NCI-H2107 treated with DMSO at 0.1 percent for 48 hours (cell line): ENCODE measurements around the gene HNRNPUL2.
A peak's percentile ranks its signal among the peaks of the same experiment; 100 is the strongest.
"Not testable (repeated sequence)": the region's sequence is repeated elsewhere in the genome, so short reads cannot be mapped to it uniquely, and the experiment has no call there.

Experiments used
- DNase-seq: peaks from one replicate; lab custom pipeline; 2025; ENCODE audit not compliant: unreplicated experiment; lab: John Stamatoyannopoulos, UW

HNRNPUL2 gene

DNA sequence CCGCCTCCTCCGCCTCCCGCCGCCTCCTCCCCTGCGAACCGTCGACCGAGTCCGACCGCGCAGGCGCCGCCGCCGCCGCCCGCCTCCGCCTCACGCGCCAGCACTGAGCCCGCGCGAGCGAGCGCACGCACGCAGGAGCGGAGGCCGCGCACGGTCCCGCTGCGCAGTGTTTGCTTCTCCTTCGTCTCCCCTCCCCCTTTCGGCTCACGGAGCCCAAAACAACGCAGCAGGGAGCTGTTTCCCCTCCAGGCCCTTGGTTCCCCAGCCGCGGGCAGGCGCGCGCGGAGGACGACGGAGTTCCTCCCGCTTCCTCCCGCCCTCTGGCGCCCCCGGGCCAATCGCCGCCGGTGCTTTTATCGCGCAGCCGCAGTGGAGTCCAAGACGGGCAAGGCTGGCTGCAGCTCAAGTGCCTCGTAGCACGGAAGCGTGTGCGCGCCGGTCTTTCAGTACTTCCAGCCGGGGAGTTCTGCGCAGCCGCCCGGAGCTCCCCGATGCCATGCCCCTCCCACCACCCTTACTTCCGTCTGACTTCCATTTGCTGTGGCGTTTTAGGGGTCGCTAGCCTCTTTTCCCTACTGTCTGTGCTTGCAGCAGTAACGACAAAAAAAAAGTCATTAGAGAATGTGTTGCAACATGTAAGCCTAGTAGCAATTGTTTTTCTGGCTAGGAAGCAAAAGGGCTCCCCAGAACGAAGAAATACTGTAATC, at the start of gene HNRNPUL2:
Gene HNRNPUL2, minus strand, starts transcription at position 293 of the 707 bp plus-strand sequence. CDS start 301 bp downstream, outside the sequence.
- peak; percentile 96 for DNase-seq

DNA sequence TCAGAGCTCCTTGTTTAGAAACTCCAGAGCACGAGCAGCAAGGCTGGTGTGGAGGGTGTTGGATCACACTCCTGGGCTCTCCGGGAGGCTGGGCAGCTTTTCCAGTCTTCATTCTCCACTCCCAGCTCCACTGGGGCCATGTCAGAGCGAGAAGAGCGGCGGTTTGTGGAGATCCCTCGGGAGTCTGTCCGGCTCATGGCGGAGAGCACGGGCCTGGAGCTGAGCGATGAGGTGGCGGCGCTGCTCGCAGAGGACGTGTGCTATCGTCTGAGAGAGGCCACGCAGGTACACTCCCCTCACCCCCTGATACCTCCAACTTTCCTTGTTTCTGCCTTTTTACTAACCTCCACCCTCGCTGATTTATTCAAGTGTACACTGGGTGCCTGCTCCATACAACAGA, 48.4 kb upstream of the HNRNPUL2 start:
- no peak for DNase-seq

DNA sequence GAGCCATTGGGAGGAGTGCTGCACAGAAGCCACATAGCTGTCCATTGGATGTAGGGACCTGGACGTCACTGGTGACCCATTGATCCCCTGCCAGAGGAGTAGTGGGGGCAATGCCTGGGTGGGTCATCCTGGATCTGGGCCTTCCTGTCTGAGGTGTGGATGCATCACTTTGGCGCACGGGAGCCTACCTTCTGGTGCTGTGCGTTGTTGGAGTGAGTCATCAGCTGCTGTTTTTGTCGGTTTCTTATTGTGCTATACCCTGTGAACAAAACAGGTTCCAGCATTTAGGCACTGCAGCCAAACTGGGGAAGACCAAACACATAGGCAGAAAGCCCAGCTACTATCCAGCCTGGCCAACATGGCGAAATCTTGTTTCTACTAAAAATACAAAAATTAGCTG, 47.1 kb upstream of the HNRNPUL2 start:
- DNase-seq: no peak

GRCh38 chr11:62771144-62772021, 44.1 kb upstream of the HNRNPUL2 start, which contains the start of gene TAF6L:
TSS of gene TAF6L (plus strand) at chr11:62771396. CDS start at chr11:62775784, 4,388 bp downstream.
- peak; percentile 90 for DNase-seq

- DNase-seq: peak; percentile 67
These were observed 43.5 kb upstream of the HNRNPUL2 start for GRCh38 chr11:62770778-62771143.

DNA sequence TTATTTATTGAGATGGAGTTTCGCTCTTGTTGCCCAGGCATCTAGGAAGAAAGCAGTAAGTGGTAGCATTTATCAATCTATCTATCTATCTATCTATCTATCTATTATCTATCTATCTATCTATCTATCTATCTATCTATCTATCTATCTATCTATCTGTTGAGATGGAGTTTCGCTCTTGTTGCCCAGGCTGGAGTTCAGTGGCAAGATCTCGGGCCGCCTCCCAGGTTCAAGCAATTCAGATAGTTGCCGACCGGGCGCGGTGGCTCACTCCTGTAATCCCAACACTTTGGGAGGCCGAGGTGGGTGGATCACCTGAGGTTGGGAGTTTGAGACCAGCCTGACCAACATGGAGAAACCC, 33.6 kb upstream of the HNRNPUL2 start:
- DNase-seq: not testable (repeated sequence)

GRCh38 chr11:62757846-62758788, 30.9 kb upstream of the HNRNPUL2 start:
- no peak for DNase-seq

GRCh38 chr11:62755086-62755615, 27.9 kb upstream of the HNRNPUL2 start:
- no peak for DNase-seq

GRCh38 chr11:62753736-62754603, 26.7 kb upstream of the HNRNPUL2 start, which contains the start of gene ZBTB3:
TSS of gene ZBTB3 (minus strand) at chr11:62754160. CDS start at chr11:62753664, 496 bp downstream.
- peak; percentile 98 for DNase-seq

GRCh38 chr11:62752994-62753735, 25.9 kb upstream of the HNRNPUL2 start:
- no peak for DNase-seq

DNA sequence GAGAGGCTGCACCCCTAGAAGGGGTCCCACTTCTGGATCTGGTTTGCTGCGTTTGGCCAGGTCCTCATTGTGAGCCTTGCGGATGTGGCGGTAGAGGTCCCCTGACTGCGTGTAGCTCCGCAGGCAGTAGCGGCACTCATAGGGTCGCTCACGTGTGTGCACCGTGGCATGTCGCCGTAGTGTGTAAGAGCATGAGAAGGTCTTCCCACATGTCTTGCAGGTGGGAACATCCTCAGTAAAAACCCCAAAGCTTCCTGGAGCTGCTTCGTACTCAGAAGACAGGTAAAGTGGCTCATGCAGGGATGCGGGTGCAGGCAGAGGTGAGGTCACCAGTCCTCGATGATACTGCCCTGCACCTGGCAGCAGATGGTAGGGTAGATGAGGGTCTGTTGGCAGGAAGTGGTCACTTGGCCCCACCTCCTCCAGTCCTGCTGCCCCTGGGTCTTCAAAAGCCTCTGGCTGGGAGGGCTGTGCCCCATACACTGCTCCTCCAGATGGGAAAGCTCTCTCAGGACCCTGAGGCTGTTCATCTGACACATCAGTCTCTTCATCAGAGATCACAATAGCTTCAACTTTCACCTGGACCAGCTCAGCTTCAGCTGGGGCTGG, 25.0 kb upstream of the HNRNPUL2 start:
- no peak for DNase-seq

- DNase-seq: not testable (repeated sequence)
These were observed 22.7 kb upstream of the HNRNPUL2 start for GRCh38 chr11:62749931-62750330.

DNA sequence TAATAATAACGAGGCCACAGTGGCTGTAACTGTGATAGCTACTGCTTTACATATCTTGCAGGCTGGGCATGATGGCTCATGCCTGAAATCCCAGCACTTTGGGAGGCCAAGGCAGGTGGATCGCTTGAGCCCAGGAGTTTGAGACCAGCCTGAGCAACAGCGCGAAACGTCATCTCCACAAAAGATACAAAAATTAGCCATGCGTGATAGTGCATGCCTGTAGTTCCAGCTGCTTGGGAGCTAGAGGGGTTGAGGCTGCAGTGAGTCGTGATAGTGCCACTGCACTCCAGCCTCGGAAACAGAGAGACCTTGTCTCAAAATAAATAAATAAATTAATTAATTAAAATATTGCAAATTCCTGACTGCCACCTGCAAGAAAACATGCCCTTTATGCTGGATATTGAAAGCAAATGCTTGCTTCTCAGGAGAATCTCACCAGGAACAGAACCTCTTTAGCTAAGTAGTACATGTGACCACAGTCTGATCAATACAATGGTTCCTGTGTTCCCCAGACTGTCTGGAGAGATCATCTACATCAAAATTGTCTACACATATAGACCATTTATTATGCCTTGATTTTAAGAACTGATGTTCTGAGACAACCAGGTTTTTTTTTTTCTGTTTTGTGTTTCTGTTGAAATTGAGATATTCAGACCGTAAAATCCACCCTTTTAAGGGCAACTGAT, 20.4 kb upstream of the HNRNPUL2 start:
- no peak for DNase-seq

DNA sequence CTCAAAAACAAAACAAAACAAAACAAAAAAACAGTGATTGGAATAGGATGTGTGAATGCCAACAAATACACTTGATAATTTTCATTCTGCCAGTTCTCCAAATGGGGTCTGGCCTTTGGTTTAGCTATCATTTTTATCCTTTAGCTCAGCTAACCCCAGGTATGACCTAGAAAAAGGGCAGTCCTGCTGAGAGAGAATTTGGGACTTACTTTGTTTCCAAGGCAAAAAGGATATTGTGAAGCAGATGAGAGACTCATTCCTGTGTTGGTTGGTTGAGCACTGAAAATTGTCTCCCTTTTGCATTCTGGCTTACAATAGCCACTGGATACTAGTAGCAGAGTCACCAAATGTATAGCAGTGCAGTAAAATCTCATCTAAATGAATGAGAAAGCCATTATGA, 9.9 kb upstream of the HNRNPUL2 start:
- DNase-seq: no peak

GRCh38 chr11:62732830-62733229, 5.6 kb upstream of the HNRNPUL2 start:
- DNase-seq: no peak

- not testable (repeated sequence) for DNase-seq
These were observed 2.8 kb upstream of the HNRNPUL2 start for GRCh38 chr11:62730076-62730475.

DNA sequence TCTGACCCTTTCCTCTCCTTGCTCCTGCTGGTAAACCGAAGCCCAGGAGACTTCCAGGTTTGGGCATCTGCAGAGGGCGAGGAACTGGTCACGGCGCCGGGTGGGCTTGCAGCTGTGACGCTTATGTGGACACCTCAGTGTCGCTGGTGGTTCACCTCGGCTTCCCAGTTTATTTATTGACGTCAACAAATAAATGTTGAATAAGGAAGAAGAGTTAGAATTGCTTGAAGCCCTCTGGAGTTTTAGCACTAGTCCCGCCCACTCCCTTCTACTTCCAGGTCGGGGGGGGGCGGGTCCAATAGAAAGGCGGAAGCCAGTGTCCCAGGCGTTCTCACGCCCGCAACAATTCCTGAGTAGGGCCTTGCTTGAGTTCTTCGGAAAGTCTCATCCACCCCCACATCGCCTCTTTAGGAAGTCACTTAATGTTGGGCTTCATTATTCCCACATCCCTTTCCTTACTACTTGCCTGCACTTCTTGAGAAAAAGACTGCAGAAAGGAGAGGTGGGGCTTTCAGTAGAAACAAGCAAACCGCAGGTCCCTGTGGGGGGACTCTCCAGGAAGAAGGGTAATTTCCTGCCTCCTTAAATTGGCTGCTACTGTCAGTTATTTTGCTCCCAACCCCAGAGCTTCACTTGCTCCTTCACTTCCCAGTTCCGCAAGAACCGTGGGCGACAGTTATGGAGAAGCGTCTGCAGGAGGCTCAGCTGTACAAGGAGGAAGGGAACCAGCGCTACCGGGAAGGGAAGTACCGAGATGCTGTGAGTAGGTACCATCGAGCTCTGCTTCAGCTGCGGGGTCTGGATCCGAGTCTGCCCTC, 1.1 kb upstream of the HNRNPUL2 start, which contains the start of gene TTC9C:
Gene TTC9C, plus strand, starts transcription at position 316 of the 818 bp plus-strand sequence. Its CDS starts 363 bp downstream, at position 679.
- peak; percentile 75 for DNase-seq
